PC-3 (cell line): Measurements from ENCODE around the gene HNRNPLL. TPM values are rescaled to one million over a fixed set of nuclear protein-coding genes. Genes with fewer than 3 reads are reported as not detected.
"Not testable (repeated sequence)": the region's sequence is repeated elsewhere in the genome, so short reads cannot be mapped to it uniquely, and the experiment has no call there.

Source experiments
- ATAC-seq: fragments of 200-7000 bp; cut with Tn5 transposase; 2 replicates; pipeline ENCODE4 v1.9.1; 2020; ENCODE audit warnings: mild to moderate bottlenecking, moderate library complexity
- BruUV-seq: library from RNA; stranded (reverse); fragments of 400-500 nt; replicated peaks from 2 replicates; lab custom pipeline; 2021; lab: Mats Ljungman, UMichigan
- CTCF ChIA-PET: fragments of 300-600 bp; sonication (Branson Sonifier 250); formaldehyde crosslinking; loops from one replicate; lab custom pipeline; 2022; ENCODE audit warnings: antibody characterized with exemption; lab: Charles Lee
- POLR2A ChIA-PET: fragments of 300-600 bp; sonication (Branson Sonifier 250); formaldehyde crosslinking; loops from one replicate; lab custom pipeline; 2022; ENCODE audit warnings: antibody characterized with exemption; ENCODE audit not compliant: unreplicated experiment; lab: Charles Lee
- DNase-seq: peaks from one replicate; pipeline ENCODE4 v3.0.0-alpha.2; 2015
- H2AFZ ChIP-seq: fragments of 300-600 bp; sonication (generic); 2 replicates; pipeline ENCODE4 v1.6.0; 2016; ENCODE audit warnings: antibody characterized with exemption, low read length
- H3F3A ChIP-seq: fragments of 300-600 bp; sonication (generic); one replicate; pipeline ENCODE4 v1.6.0; 2017; ENCODE audit warnings: antibody characterized with exemption, low read length, control low read depth, mild to moderate bottlenecking; ENCODE audit not compliant: unreplicated experiment
- H3K27ac ChIP-seq: fragments of 300-600 bp; sonication (generic); 2 replicates; pipeline ENCODE4 v1.5.1; 2016; ENCODE audit warnings: mild to moderate bottlenecking, low read length
- H3K27me3 ChIP-seq: fragments of 300-600 bp; sonication (generic); 2 replicates; pipeline ENCODE4 v1.6.1; 2016; ENCODE audit warnings: low read length, mixed read lengths
- H3K36me3 ChIP-seq: fragments of 300-600 bp; sonication (generic); 2 replicates; pipeline ENCODE4 v1.6.1; 2016; ENCODE audit warnings: low read depth, mixed run types, low read length, mixed read lengths
- H3K4me1 ChIP-seq: fragments of 300-600 bp; sonication (generic); 2 replicates; pipeline ENCODE4 v1.5.1; 2016; ENCODE audit warnings: low read length; ENCODE audit not compliant: insufficient read depth
- H3K4me2 ChIP-seq: fragments of 300-600 bp; sonication (generic); 2 replicates; pipeline ENCODE4 v1.6.0; 2016; ENCODE audit warnings: low read length
- H3K4me3 ChIP-seq: fragments of 300-600 bp; sonication (generic); 2 replicates; pipeline ENCODE4 v1.5.1; 2016; ENCODE audit warnings: mild to moderate bottlenecking, low read length, mixed read lengths
- H3K79me2 ChIP-seq: fragments of 300-600 bp; sonication (generic); 2 replicates; pipeline ENCODE4 v1.6.1; 2017; ENCODE audit warnings: low read length, mixed read lengths
- H3K9ac ChIP-seq: fragments of 300-600 bp; sonication (generic); 2 replicates; pipeline ENCODE4 v1.6.0; 2016; ENCODE audit warnings: mild to moderate bottlenecking, low read length
- H3K9me2 ChIP-seq: fragments of 300-600 bp; sonication (generic); replicated peaks from 2 replicates; pipeline ENCODE4 v1.6.1; 2016; ENCODE audit warnings: mixed run types, low read length, mixed read lengths
- H3K9me3 ChIP-seq: fragments of 300-600 bp; sonication (generic); 2 replicates; pipeline ENCODE4 v1.6.1; 2016; ENCODE audit warnings: low read length, mixed read lengths
- H4K20me1 ChIP-seq: fragments of 300-600 bp; sonication (generic); 2 replicates; pipeline ENCODE4 v1.6.1; 2016; ENCODE audit warnings: low read length, mixed read lengths
- EZH2 ChIP-seq: fragments of 300-600 bp; sonication (generic); IDR thresholded peaks from one replicate; pipeline ENCODE4 v1.6.1; 2017; ENCODE audit warnings: antibody characterized with exemption, mild to moderate bottlenecking, low read length; ENCODE audit not compliant: unreplicated experiment
- EZH2phosphoT487 ChIP-seq: fragments of 300-600 bp; sonication (generic); IDR thresholded peaks from 2 replicates; pipeline ENCODE4 v1.6.1; 2018; ENCODE audit warnings: mild to moderate bottlenecking, antibody characterized with exemption, low read length, borderline replicate concordance
- intact Hi-C: fragments of 100-400 bp; cut with micrococcal nuclease; formaldehyde crosslinking; loops from 2 replicates; pipeline ENCODE4 v1.9.0; 2023
- total RNA-seq: library from RNA; depleted of rRNA; stranded (reverse); fragments of >200 nt; gene quantifications from 2 replicates; pipeline ENCODE4 v1.2.3, GENCODE V29; 2014
- TF ChIP-seq, protein P1 (sequence below): fragments of 300-600 bp; sonication (generic); conservative IDR thresholded peaks from 2 replicates; pipeline ENCODE4 v1.5.1; 2017; ENCODE audit warnings: antibody characterized with exemption, low read depth, mild to moderate bottlenecking, low read length

HNRNPLL gene
- total RNA-seq, 1 experiment from 2014 or later: 30.1 TPM

DNA sequence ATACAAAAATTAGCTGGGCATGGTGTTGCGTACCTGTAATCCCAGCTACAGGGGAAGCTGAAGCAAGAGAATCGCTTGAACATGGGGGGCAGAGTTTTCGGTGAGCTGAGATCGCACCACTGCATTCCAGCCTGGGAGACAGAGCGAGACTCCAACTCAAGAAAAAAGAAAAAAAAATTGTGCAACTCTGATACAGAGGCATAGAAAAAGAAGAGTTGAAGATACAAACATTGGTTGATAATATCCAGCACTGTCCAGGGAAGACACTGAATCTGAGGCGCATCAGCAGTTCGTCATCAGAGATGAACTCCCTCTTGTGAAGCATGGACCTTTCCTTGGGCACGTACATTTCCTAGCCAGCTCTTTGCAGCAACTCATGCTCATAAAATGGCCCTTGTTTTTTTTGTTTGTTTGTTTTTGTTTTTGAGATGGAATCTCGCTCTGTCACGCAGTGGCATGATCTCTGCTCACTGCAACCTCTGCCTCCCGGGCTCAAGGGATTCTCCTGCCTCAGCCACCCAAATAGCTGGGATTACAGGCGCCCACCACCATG, 46.5 kb upstream of the HNRNPLL start:
- H3K4me1 ChIP-seq: no peaks in the 10 kb centered on the region
- no peaks in the 10 kb centered on the region for H3K36me3 ChIP-seq
- H3K27me3 ChIP-seq: no peaks in the 10 kb centered on the region
- no peak overlapping the region for H3K9ac ChIP-seq
- ATAC-seq (no peak), DNase-seq (no peak)
- ChIA-PET POLR2A (no interaction called here), CTCF (no interaction called here)
- TF ChIP-seq EZH2 (no peak), EZH2phosphoT487 (no peak)
- TF ChIP-seq, protein P1, sequence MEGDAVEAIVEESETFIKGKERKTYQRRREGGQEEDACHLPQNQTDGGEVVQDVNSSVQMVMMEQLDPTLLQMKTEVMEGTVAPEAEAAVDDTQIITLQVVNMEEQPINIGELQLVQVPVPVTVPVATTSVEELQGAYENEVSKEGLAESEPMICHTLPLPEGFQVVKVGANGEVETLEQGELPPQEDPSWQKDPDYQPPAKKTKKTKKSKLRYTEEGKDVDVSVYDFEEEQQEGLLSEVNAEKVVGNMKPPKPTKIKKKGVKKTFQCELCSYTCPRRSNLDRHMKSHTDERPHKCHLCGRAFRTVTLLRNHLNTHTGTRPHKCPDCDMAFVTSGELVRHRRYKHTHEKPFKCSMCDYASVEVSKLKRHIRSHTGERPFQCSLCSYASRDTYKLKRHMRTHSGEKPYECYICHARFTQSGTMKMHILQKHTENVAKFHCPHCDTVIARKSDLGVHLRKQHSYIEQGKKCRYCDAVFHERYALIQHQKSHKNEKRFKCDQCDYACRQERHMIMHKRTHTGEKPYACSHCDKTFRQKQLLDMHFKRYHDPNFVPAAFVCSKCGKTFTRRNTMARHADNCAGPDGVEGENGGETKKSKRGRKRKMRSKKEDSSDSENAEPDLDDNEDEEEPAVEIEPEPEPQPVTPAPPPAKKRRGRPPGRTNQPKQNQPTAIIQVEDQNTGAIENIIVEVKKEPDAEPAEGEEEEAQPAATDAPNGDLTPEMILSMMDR: no peak
- no peaks in the 10 kb centered on the region for H3K79me2 ChIP-seq
- no TSS peak for BruUV-seq
- H3K27ac ChIP-seq: no peak overlapping the region
- no peak overlapping the region for H3K4me3 ChIP-seq
- no peak overlapping the region for H2AFZ ChIP-seq
- H3K9me3 ChIP-seq: no peaks in the 10 kb centered on the region
- no peak overlapping the region for H3K4me2 ChIP-seq
- no peaks in the 10 kb centered on the region for H3K9me2 ChIP-seq
- no peaks in the 10 kb centered on the region for H3F3A ChIP-seq
- H4K20me1 ChIP-seq: no peaks in the 10 kb centered on the region
- intact Hi-C loops: no loop called here

DNA sequence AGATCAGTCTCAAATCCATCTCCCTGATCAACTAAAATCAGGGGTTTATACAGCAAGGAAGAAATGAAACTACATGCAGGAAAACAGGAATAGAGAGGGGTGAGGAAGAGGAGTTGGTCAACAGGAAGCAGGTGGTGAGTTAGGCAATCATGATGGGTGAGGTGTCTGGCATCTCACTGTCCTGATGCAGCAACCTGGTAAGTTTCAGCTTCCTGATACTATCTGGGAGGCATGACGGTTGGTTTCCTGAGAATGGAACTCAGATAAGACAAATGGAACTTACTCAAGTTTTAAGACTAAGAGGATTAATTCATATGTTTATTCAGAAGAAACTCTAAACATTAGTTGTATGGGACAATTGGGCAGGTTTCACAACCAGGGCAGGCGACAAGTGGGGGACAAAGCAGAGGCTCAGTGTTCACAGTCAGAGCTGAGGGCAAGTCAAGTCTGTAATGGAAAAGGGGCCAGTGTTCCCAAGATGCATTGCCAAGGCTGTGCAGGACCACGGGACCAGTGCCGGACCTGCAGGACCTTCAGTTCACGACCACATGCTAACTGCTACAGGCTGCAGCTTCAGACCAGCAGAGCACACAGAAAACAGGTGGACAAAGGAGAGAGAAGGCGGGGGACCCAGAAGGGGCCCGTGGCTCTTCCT, 45.5 kb upstream of the HNRNPLL start:
- Histone ChIP-seq H3K9me3 (no peaks in the 10 kb centered on the region), H4K20me1 (no peaks in the 10 kb centered on the region), H2AFZ (no peak overlapping the region), H3K27me3 (no peaks in the 10 kb centered on the region), H3K79me2 (no peaks in the 10 kb centered on the region), H3F3A (no peaks in the 10 kb centered on the region), H3K4me2 (no peak overlapping the region), H3K9ac (no peak overlapping the region), H3K4me3 (no peak overlapping the region), H3K4me1 (no peaks in the 10 kb centered on the region), H3K27ac (no peak overlapping the region), H3K36me3 (no peaks in the 10 kb centered on the region), H3K9me2 (no peaks in the 10 kb centered on the region)
- no peak for TF ChIP-seq EZH2
- no peak for TF ChIP-seq EZH2phosphoT487
- TF ChIP-seq, protein P1: no peak
- ChIA-PET POLR2A (no interaction called here), CTCF (no interaction called here)
- BruUV-seq: no TSS peak
- peak; percentile 7 for DNase-seq
- intact Hi-C loops: no loop called here
- no peak for ATAC-seq

DNA sequence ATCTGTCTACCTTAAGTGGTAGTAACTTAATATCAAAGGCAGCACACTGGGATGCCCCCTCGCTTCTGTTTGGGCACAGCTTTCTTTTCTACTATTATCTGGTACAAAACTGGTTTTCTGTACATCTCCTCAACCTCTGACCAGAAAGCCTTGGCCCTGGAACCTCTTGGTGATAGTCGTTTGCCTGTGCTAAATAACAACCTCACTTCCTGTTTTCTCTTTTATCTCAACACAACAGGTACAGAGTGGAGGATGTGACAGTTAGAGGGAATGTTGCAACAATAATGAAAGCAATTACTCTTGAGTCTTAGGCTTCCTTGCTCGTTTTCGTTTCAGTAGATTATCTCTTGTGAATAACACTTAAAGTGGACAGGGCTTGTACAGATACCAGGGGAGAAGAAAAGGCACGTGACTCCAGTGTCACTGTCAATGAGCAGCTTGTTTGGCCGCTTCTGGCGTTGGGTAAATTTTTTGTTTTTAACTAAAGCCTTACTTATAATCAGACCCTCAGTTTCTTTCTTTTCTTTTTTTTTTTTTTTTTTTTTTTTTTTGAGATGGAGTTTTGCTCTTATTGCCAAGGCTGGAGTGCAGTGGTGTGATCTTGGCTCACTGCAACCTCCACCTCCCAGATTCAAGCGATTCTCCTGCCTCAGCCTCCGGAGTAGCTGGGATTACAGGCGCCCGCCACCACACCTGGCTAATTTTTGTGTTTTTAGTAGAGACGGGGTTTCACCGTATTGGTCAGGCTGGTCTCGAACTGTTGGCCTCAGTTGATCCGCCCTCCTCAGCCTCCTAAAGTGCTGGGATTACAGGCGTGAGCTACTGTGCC, 41.2 kb upstream of the HNRNPLL start:
- BruUV-seq, POLR2A ChIA-PET, ATAC-seq: not testable (repeated sequence)

More for the DNA sequence above, 41.2 kb upstream of the HNRNPLL start:
- H4K20me1 ChIP-seq, DNase-seq, H3K4me2 ChIP-seq, H3K36me3 ChIP-seq, H3K27ac ChIP-seq, intact Hi-C loops, H3F3A ChIP-seq, H2AFZ ChIP-seq, H3K9me3 ChIP-seq, CTCF ChIA-PET, H3K9me2 ChIP-seq, H3K9ac ChIP-seq, H3K4me3 ChIP-seq, H3K27me3 ChIP-seq, H3K79me2 ChIP-seq, H3K4me1 ChIP-seq: not testable (repeated sequence)
